Ishikawa (cell line): ENCODE data around the gene TSPAN11.

Source experiments
- CREB1 ChIP-seq: IDR thresholded peaks from 2 replicates; pipeline ENCODE4 v1.6.1; 2012; ENCODE audit warnings: low read depth
- EGR1 ChIP-seq: IDR thresholded peaks from 2 replicates; pipeline ENCODE4 v1.6.1; 2012
- EP300 ChIP-seq: IDR thresholded peaks from 2 replicates; pipeline ENCODE4 v1.6.1; 2012; ENCODE audit warnings: borderline replicate concordance
- FOXM1 ChIP-seq: IDR thresholded peaks from 2 replicates; pipeline ENCODE4 v1.6.1; 2012; ENCODE audit warnings: low read depth, borderline replicate concordance
- MAX ChIP-seq: IDR thresholded peaks from 2 replicates; pipeline ENCODE4 v1.6.1; 2012
- NFIC ChIP-seq: IDR thresholded peaks from 2 replicates; pipeline ENCODE4 v1.6.1; 2012
- REST ChIP-seq: IDR thresholded peaks from 2 replicates; pipeline ENCODE4 v1.6.1; 2012; ENCODE audit warnings: low read depth, mild to moderate bottlenecking
- TAF1 ChIP-seq: IDR thresholded peaks from 2 replicates; pipeline ENCODE4 v1.6.1; 2012; ENCODE audit warnings: low read depth, mild to moderate bottlenecking
- USF1 ChIP-seq: IDR thresholded peaks from 2 replicates; pipeline ENCODE4 v1.6.1; 2012
- YY1 ChIP-seq: IDR thresholded peaks from 2 replicates; pipeline ENCODE4 v1.6.1; 2012; ENCODE audit warnings: low read depth

GRCh38 chr12:30930641-30931040, 4.1 kb downstream of the TSPAN11 start:
- TF ChIP-seq NFIC, result no peak
- TF ChIP-seq EP300, result no peak
- no peak for TF ChIP-seq YY1
- TF ChIP-seq EGR1, result no peak
- no peak for TF ChIP-seq TAF1
- no peak for TF ChIP-seq REST
- no peak for TF ChIP-seq USF1
- TF ChIP-seq FOXM1, result no peak
- no peak for TF ChIP-seq CREB1
- no peak for TF ChIP-seq MAX
